ENCODE data around the gene SCAF8.

DNA sequence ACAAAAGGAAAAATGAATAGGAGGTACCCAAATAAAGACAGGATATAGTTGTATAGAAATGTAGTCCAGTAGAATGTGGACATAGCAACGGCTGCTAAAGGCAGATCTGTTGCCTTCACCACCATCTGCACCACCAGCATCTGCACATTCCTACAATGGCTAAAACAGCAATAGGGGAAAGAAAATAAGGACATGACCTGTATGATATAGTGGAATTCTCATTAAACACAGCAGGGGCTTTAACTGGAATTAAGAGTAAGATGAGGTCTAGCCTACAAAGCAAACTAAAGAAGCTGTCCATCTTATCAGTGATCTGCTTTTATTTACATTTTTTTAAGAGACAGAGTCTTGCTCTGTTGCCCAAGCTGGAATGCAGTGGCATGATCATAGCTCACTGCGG lies 26.8 kb upstream of the SCAF8 start:
- TF ChIP-seq EZH2 (IDR thresholded peaks at IDR 0.05; ENCODE audit: borderline replicate concordance, low read depth, low read length, poor library complexity, severe bottlenecking): no peak
- TF ChIP-seq, protein P1, sequence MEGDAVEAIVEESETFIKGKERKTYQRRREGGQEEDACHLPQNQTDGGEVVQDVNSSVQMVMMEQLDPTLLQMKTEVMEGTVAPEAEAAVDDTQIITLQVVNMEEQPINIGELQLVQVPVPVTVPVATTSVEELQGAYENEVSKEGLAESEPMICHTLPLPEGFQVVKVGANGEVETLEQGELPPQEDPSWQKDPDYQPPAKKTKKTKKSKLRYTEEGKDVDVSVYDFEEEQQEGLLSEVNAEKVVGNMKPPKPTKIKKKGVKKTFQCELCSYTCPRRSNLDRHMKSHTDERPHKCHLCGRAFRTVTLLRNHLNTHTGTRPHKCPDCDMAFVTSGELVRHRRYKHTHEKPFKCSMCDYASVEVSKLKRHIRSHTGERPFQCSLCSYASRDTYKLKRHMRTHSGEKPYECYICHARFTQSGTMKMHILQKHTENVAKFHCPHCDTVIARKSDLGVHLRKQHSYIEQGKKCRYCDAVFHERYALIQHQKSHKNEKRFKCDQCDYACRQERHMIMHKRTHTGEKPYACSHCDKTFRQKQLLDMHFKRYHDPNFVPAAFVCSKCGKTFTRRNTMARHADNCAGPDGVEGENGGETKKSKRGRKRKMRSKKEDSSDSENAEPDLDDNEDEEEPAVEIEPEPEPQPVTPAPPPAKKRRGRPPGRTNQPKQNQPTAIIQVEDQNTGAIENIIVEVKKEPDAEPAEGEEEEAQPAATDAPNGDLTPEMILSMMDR (conservative IDR thresholded peaks at IDR 0.05; ENCODE audit: low read depth, low read length): no peak

Data from A673 (cell line).